ENCODE measurements around the gene MRPL2.

Gene MRPL2

DNA sequence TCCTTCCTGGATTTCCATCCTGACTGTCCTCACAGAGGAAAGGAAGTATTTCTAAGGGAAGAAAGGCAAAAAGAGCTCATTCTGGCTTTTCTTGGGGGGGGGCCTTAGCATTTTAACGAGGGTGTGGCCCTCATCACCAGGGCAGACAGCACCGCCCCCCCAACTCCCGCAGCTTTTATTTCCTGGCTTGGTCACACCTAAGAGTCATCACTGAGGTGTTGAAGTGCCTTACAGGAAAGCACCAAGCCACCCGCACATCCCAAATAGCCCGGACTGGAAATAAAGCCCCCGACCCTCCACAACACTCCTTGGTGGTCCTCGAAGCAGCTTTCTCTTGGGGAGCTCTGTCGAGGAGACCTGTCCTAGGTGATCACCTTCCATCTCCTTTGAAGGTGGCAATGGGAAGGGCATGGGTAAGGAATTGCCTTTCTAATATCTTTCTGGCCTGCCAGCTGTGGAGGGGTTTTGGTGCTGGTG lies 18.1 kb upstream of the MRPL2 start:
- H3K27ac ChIP-seq (ENCODE audit: low read depth, low read length): no peak overlapping the region
- peaks cover 4% of the 10 kb centered on the region for H3K36me3 ChIP-seq (ENCODE audit: control insufficient read depth, insufficient read depth, low read length)
- peak overlapping the region; percentile 65 for H3K4me3 ChIP-seq (ENCODE audit: low read length)
- peaks cover 2% of the 10 kb centered on the region for H3K4me1 ChIP-seq (ENCODE audit: control insufficient read depth, insufficient read depth, low read length)
- H3K27me3 ChIP-seq (ENCODE audit: control insufficient read depth, insufficient read depth, low read length): no peaks in the 10 kb centered on the region
- no peak overlapping the region for H3K9ac ChIP-seq (ENCODE audit: low read length)

DNA sequence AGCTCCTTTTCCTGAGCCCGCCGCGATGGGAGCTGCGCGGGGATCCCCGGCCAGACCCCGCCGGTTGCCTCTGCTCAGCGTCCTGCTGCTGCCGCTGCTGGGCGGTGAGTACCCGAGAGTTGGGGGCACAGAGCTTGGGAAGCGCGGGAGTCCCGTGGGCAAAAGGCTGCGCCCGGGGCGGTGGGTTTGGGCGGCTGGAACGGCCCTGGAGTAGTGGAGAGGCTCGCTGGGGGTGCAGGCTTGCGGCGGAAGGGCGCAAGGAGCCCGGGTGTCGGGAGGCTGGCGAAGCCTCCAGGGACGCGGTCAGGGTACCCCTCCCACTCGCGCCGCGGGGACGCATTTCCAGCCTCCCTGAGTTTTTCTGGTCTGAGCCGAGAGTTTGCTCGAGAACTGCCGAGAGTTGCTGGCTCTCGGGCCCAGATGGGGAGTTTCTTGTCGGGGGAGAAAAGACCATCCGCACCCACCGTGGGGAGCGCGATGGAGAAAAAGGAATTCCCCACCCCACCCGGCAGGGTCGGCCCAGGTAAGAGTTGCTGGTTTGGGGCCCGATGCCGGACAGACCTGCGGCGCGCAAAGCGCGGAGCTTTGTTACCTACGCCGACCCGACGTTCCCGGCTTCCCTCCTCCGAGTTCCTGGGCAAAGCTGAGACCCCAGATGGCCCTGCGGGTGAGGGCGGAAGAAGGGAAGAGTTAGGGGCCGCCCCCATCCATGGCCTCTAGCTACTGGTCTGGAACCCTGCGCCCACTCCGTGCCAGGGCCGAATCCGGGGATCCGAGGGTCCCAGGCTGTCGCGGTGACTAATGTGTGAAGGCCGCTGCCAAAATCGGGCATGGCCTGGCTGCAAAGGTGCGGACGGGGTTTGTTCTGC lies 17.5 kb upstream of the MRPL2 start:
- Histone ChIP-seq H3K36me3 (ENCODE audit: control insufficient read depth, insufficient read depth, low read length) (peaks cover 4% of the 10 kb centered on the region), H3K4me3 (ENCODE audit: low read length) (peak overlapping the region; percentile 65), H3K4me1 (ENCODE audit: control insufficient read depth, insufficient read depth, low read length) (peaks cover 2% of the 10 kb centered on the region), H3K27ac (ENCODE audit: low read depth, low read length) (no peak overlapping the region), H3K9ac (ENCODE audit: low read length) (peak overlapping the region; percentile 49), H3K27me3 (ENCODE audit: control insufficient read depth, insufficient read depth, low read length) (no peaks in the 10 kb centered on the region)

DNA sequence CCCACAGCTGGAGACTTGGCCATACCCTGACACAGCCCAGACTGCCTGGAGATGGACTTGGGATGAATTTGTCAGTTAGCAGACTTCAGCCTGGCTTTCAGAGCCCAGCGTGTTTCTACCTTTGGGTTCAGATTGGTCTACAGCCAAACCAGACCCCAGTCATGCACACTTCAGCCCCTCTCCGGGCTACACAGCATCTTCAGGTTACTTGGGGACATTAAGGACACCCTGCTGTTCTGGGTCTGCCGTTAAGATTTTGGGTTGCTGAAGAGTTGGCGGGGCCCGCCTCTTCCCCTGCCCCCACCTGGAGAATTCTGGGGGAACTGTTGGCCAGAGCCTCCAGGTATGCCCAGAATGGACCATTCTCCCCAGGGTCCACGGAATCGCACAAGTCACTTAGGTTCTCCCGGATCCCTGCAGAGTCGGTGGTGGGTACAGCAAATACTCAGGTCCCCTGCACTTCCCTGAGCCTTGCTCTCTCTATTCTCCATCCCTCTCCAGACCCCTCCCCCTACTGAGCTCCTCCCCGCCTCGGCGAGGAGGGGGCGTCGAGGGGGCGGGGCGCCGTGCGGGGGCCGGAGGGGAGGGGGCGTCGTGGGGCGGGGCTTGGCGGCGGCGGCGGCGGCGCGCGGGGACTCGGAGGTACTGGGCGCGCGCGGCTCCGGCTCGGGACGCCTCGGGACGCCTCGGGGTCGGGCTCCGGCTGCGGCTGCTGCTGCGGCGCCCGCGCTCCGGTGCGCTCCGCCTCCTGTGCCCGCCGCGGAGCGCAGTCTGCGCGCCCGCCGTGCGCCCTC lies 16.6 kb upstream of the MRPL2 start, which contains the start of gene PTK7:
PTK7 (plus strand) TSS at position 645 of the 794 bp plus-strand sequence. CDS start 175 bp downstream, outside the sequence.
- Histone ChIP-seq H3K27ac (ENCODE audit: low read depth, low read length) (no peak within 1 kb of the TSS), H3K36me3 (ENCODE audit: control insufficient read depth, insufficient read depth, low read length) (peaks cover 4% of the 10 kb centered on the region), H3K9ac (ENCODE audit: low read length) (peak within 1 kb of the TSS; percentile 49), H3K4me1 (ENCODE audit: control insufficient read depth, insufficient read depth, low read length) (peaks cover 2% of the 10 kb centered on the region), H3K4me3 (ENCODE audit: low read length) (peak within 1 kb of the TSS; percentile 65), H3K27me3 (ENCODE audit: control insufficient read depth, insufficient read depth, low read length) (no peaks in the 10 kb centered on the region)

DNA sequence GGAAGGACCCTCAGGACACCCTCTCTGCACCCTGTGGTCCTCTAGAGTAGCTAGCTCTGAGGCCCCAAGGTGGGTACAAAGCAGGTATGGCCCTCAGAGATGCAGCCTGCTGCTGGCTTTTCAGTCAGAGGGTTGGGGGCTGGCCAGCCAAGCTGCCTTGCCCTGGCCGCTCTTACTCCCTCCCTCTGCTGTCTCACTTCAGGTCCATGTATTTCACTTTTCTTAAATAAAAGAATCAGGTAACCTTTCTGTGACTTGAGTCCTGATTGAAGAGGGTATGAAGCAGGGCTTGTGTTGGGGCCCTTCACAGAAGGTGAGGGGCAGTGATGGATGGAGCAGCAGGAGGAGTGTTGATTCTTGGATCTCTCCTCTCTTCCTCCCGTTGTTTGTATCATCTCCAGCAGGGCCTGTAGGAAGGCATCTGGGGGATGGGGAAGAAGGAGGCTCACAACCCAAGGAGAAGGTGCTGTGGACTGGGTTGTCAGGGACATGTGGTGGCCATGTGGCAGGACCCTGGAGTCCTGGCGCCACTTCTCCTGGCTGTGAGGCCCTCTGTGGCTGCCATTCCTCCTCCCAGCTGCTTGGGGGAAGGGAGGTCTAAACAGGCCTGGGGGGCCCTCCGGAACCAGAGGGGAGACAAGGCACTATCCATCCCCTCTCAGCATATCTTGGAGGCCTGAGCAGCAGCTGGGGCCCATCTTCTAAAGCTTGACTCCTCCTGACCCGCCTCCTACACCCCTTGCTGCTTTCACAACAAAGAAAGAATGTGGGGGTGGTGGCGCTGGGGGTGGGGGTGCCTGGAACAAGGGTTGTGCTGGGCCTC lies 15.8 kb upstream of the MRPL2 start:
- H3K4me3 ChIP-seq (ENCODE audit: low read length): peak overlapping the region; percentile 35
- peaks cover 2% of the 10 kb centered on the region for H3K4me1 ChIP-seq (ENCODE audit: control insufficient read depth, insufficient read depth, low read length)
- peaks cover 8% of the 10 kb centered on the region for H3K36me3 ChIP-seq (ENCODE audit: control insufficient read depth, insufficient read depth, low read length)
- H3K9ac ChIP-seq (ENCODE audit: low read length): no peak overlapping the region
- H3K27ac ChIP-seq (ENCODE audit: low read depth, low read length): no peak overlapping the region
- no peaks in the 10 kb centered on the region for H3K27me3 ChIP-seq (ENCODE audit: control insufficient read depth, insufficient read depth, low read length)

DNA sequence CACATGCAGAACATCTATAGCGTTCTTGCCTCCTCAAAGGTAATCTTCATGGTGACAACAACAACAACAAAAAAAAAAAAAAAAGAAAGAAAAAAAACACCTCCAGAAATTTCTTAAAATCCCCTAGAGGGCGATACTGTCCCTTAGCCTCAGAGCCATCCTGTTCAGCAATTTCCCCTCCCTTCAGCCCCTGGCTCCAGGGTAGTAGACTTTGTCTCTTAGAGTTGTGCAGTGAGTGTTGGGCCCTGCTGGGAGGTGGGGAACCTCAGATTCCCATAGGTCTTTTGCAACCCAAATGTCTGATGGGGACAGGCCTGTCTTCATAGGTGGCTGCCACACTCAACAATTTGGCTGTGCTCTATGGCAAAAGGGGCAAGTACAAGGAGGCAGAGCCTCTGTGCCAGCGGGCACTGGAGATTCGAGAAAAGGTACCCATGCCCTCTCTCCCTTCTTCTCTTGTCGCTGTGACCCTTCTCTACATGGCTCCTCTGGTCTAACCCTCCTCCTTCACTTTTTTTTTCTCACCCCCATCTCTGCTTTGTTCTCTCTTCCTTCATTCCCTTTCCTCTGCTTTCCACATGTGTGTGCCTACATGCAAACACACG lies 10.9 kb upstream of the MRPL2 start:
- Histone ChIP-seq H3K27me3 (ENCODE audit: control insufficient read depth, insufficient read depth, low read length) (no peaks in the 10 kb centered on the region), H3K36me3 (ENCODE audit: control insufficient read depth, insufficient read depth, low read length) (peaks cover 19% of the 10 kb centered on the region), H3K4me1 (ENCODE audit: control insufficient read depth, insufficient read depth, low read length) (no peaks in the 10 kb centered on the region), H3K27ac (ENCODE audit: low read depth, low read length) (no peak overlapping the region), H3K9ac (ENCODE audit: low read length) (no peak overlapping the region), H3K4me3 (ENCODE audit: low read length) (no peak overlapping the region)

DNA sequence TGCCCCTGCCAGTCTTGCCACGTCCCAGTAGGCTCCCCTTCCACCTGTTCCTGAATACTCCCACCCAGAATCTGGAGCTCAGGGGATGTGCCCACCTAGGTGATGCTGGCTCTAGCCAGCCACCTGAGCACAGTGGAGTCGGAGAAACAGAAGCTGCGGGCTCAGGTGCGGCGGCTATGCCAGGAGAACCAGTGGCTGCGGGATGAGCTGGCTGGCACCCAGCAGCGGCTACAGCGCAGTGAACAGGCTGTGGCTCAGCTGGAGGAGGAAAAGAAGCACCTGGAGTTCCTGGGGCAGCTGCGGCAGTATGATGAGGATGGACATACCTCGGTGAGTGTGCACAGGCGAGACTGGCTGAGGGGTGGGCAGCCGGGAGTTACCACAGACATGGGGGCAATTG lies 3.6 kb upstream of the MRPL2 start:
- H3K36me3 ChIP-seq (ENCODE audit: control insufficient read depth, insufficient read depth, low read length): peaks cover 23% of the 10 kb centered on the region
- H3K27ac ChIP-seq (ENCODE audit: low read depth, low read length): no peak overlapping the region
- peaks cover 10% of the 10 kb centered on the region for H3K4me1 ChIP-seq (ENCODE audit: control insufficient read depth, insufficient read depth, low read length)
- H3K9ac ChIP-seq (ENCODE audit: low read length): no peak overlapping the region
- no peak overlapping the region for H3K4me3 ChIP-seq (ENCODE audit: low read length)
- no peaks in the 10 kb centered on the region for H3K27me3 ChIP-seq (ENCODE audit: control insufficient read depth, insufficient read depth, low read length)

DNA sequence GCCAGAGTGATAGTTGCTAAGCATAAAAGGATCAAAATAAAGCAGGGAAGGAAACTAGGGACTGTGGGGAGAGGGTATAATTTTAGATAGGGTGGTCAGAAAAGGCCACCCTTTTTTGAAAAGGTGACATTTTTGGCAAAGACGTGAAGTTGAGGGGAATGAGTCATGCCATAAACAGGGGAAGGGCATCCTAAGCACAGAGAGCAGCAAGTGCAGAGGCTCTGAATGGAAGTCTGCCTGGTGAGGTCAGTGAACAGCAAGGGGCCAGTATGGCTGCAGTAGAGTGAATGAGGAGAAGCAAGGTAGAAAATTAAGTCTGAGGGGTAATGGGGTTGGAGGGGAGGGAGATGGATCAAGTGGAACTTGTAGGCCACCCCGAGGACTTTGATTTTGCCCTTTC lies 2.6 kb upstream of the MRPL2 start:
- Histone ChIP-seq H3K9ac (ENCODE audit: low read length) (no peak overlapping the region), H3K36me3 (ENCODE audit: control insufficient read depth, insufficient read depth, low read length) (peaks cover 23% of the 10 kb centered on the region), H3K4me3 (ENCODE audit: low read length) (no peak overlapping the region), H3K27me3 (ENCODE audit: control insufficient read depth, insufficient read depth, low read length) (no peaks in the 10 kb centered on the region), H3K27ac (ENCODE audit: low read depth, low read length) (no peak overlapping the region), H3K4me1 (ENCODE audit: control insufficient read depth, insufficient read depth, low read length) (peaks cover 10% of the 10 kb centered on the region)

DNA sequence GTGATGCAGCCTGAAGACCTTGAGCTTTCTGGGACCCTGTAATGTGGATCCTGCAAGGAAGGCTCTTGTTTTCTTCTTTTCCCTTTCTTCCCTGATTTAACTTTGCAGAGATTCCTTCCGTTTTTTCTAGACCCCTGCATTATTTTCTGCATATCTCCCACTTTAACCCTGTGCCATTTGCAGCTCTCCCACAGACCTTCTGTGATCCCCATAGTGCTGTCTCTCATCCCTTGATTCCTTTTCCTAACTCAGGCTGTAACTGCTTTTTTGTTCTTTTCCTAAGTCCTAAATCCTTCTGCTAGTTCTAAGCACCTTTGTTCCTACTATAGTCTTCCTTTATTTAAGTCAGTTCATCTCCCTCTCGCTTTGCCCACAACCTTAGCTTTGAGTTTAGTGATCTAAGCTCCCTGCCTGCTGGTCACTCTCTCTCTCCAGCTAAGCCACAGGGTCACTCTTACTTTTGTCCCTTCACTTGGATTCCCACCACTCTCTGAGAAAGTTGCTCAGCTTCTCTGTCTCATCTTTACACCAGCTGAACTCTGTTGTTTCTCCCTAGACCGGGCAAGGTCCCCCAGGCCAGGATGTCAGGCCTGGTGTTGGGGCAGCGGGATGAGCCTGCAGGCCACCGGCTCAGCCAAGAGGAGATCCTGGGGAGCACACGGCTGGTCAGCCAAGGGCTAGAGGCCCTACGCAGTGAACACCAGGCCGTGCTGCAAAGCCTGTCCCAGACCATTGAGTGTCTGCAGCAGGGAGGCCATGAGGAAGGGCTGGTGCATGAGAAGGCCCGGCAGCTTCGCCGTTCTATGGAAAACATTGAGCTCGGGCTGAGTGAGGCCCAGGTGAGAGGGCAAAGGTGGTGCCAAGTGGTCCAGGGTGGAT lies 1.8 kb upstream of the MRPL2 start:
- H3K36me3 ChIP-seq (ENCODE audit: control insufficient read depth, insufficient read depth, low read length): peaks cover 24% of the 10 kb centered on the region
- no peaks in the 10 kb centered on the region for H3K27me3 ChIP-seq (ENCODE audit: control insufficient read depth, insufficient read depth, low read length)
- no peak overlapping the region for H3K9ac ChIP-seq (ENCODE audit: low read length)
- H3K4me1 ChIP-seq (ENCODE audit: control insufficient read depth, insufficient read depth, low read length): peaks cover 10% of the 10 kb centered on the region
- H3K4me3 ChIP-seq (ENCODE audit: low read length): peak overlapping the region; percentile 82
- no peak overlapping the region for H3K27ac ChIP-seq (ENCODE audit: low read depth, low read length)

DNA sequence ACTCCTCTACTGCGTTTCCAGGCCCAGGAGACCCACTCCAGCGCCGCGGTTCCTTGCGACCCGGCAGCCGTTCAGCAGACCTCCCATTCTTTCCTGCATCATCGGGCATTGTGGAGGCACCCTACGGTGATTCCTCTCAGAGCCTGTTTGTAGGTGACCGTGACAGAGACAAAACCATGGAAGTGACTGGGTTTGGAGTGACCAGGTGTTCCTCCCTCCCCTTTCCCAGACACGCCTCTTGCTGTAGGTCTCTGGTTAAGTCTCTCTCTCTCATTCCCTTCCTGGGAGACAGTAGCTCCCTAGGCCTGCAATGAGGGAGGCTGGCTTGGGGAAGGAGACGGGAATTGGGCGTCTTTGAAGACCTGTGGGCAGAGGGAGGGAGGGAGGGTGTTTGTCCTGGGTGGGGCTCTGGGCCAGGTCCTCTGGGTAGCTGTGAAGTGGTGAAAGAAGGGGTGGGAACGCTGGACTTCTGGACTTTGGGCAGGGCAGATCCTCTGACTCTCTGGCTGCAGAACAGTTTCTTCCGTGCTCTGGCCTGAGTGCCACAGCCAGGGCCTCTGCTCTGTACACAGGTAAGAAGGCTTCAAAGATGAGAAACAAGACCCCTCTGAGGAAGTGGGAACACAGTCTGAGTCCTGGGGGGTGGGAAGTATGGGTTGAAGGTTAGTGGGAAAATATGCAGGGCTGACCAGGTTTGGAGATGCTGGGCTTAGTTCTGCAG lies 960 bp upstream of the MRPL2 start:
- Histone ChIP-seq H3K4me3 (ENCODE audit: low read length) (peak overlapping the region; percentile 82), H3K9ac (ENCODE audit: low read length) (peak overlapping the region; percentile 63), H3K27ac (ENCODE audit: low read depth, low read length) (peak overlapping the region; percentile 91), H3K27me3 (ENCODE audit: control insufficient read depth, insufficient read depth, low read length) (no peaks in the 10 kb centered on the region), H3K4me1 (ENCODE audit: control insufficient read depth, insufficient read depth, low read length) (peaks cover 10% of the 10 kb centered on the region), H3K36me3 (ENCODE audit: control insufficient read depth, insufficient read depth, low read length) (peaks cover 22% of the 10 kb centered on the region)

DNA sequence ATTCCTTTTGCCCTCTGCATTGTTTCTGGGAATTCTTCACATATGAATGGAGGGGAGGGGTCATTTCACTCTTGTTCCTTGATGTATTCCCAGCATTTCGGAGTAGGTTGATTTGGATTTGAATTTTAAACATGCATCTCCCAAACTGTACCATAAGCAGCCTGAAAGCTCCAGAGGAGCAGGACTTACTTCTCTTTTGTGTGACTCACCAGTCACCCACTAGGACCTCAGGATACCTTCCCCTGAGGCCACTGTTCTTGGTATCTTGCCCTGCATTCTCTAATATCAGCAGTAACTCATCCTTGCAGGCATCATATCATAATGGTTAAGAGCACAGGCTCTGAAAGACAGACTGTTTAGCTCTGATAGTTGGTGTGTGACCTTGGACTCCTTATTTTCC lies 703 bp downstream of the MRPL2 start:
- H3K4me3 ChIP-seq (ENCODE audit: low read length): peak overlapping the region; percentile 92
- no peak overlapping the region for H3K27ac ChIP-seq (ENCODE audit: low read depth, low read length)
- peak overlapping the region; percentile 50 for H3K9ac ChIP-seq (ENCODE audit: low read length)
- H3K27me3 ChIP-seq (ENCODE audit: control insufficient read depth, insufficient read depth, low read length): no peaks in the 10 kb centered on the region
- peaks cover 14% of the 10 kb centered on the region for H3K36me3 ChIP-seq (ENCODE audit: control insufficient read depth, insufficient read depth, low read length)
- peaks cover 13% of the 10 kb centered on the region for H3K4me1 ChIP-seq (ENCODE audit: control insufficient read depth, insufficient read depth, low read length)
